HG03135 (cell line): ENCODE results near the gene NELFA.
"Not testable (repeated sequence)": the region's sequence is repeated elsewhere in the genome, so short reads cannot be mapped to it uniquely, and the experiment has no call there.

Experiments
- ATAC-seq: cut with Tn5 transposase; IDR thresholded peaks from one replicate; pipeline ENCODE4 v1.9.1; 2021; ENCODE audit warnings: mild to moderate bottlenecking, moderate library complexity; ENCODE audit not compliant: unreplicated experiment

The NELFA gene

DNA sequence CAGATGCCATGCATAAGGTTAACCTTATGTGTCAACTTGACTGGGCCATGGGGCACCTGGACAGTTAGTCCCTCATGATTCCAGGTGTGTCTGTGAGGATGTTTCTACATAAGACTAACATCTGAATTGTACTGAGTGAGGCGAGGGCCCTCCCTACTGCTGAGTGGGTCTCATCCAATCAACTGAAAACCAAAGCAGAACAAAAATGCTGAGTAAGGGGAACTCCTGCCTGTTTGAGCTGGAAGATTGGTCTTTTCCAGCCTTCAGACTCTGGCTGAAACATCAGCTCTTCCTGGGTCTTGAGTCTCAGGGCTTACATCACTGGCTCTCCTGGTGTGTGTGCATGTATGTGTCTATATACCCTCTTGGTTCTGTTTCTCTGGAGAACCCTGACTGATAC, 13.8 kb downstream of the NELFA start:
- ATAC-seq: no peak

DNA sequence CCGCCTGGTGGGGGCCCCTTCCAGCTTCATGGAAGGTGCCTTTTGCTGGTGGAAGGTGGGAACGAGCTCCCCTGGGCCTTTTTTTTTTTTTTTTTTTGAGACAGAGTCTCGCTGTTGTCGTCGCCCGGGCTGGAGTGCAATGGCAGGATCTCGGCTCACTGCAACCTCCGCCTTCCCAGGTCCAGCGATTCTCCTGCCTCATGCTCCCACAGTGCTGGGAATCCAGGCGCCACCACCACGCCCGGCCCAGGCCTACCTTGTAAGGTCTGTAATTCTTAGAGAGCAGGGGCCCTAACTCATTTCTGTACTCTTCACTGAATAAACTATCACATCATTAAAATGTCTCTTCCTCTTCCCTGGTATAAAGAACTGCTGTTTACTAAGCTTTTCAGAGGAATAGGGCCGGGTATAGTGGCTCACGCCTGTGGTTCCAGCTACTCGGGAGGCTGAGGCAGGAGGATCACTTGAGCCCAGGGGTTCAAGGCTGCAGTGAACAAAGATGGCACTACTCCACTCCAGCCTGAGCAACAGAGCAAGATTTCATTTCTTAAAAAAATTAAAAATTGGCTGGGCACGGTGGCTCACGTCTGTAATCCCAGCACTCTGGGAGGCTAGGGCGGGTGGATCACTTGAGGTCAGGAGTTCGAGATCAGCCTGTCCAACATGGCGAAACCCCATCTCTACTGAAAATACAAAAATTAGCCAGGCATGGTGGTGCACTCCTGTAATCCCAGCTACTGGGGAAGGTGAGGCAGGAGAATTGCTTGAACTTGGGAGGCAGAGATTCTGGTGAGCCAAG, 14.9 kb downstream of the NELFA start:
- ATAC-seq: not testable (repeated sequence)

DNA sequence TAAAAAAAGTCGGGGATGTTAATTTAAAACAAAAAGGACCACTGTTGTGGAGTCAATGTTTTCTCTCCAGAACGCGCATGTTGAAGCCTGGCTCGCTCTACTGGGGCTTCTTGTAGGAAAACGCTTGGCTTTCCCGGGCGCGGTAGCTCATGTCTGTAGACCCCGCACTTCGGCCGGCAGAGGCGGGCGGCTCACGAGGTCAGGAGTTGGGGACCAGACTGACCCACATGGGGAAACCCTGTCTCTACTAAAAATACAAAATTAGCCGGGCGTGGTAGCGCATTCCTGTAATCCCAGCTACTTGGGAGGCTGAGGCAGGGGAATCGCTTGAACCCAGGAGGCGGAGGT, 15.6 kb downstream of the NELFA start:
- no peak for ATAC-seq

DNA sequence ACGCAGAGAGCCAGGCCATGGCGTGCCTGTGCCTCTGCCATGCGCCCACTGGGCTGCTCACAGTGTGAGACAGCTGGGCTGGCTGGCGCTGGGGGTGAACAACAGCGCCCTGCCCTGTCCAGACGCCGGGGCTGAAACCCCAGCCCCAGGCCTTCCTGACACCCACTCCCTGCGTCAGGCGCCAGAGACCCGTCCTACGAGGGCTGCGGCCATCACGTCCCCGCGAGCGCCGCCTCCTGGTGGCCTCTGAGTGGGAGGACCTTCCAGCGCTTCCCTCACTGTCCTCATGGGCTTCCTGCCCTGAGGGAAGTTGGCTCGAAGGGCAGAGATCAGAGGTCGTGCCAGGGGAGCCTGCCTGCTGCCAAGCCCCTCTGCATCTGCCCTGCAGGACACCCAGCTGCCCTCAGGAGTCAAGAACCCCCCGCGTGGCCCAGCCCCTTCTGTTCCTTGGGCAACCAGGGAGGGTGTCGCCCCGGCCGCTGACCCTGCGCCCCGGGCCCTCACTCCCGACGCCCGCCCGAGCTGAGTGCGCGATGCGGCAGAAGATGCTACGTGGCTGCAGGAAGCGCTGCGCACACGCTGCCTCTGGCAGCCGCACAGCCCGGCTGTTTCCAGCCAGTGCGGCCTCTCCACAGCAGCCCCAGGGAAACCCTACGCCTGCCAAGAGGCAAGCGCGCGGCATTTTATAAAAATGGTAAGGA, 16.2 kb downstream of the NELFA start:
- no peak for ATAC-seq

DNA sequence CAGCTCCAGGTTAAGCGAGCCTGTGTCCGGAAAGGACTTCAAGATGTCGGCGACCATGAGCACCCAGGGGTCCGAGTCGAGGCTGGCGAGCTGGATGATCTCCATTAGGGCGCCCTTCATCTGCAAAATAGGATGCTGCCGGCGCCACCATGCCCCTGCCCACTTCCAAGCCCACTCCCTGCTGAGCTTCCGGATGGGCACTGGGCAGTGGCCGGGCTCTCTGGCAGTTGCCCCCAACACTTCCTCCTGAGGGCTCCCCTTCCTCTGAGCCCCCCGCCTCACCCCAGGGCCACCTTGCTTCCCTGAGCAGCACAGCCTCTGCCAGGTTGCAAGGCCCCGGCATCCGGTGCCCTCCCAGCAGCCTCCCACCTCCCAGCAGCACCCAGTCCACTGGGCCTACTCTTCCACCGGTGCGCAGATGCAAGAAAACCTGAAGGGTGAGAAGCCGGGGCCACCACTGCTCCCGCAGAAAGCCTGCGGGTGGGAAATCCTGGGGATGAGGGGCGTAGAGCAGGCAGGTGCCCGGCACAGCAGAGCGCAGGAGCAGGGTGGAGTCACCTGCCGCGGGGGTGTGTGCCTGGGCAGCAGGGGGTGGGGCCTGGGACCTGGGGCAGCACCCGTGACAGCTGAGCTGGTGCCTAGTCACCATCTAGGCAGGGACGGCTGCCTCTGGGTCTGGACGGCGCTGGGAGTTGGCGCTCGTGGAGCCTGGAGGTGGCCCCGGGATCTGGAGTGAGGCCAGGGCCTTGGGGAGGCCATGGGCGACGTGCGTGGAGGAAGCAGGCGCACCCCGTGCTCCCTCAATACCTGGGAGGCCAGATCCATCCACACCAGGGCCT, 17.0 kb downstream of the NELFA start:
- ATAC-seq: no peak

DNA sequence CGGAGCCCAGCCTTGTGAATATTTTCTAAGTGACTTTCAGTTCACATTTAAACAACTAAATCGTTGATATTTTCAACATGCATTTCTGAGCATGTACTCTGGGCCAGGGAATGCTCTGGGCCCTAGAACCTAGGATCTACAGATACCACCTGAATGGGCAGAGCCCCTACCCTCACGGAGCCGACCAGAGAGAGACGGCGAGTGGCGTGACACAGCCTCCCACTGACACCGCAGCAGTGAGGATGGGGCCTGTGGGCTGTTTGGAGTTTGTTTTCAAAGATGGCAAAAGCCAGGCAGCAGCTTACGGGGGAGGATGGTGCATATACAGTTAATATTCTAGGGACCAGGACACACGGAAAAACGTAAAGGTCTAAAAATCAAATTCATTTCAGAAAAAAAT, 17.7 kb downstream of the NELFA start:
- no peak for ATAC-seq

DNA sequence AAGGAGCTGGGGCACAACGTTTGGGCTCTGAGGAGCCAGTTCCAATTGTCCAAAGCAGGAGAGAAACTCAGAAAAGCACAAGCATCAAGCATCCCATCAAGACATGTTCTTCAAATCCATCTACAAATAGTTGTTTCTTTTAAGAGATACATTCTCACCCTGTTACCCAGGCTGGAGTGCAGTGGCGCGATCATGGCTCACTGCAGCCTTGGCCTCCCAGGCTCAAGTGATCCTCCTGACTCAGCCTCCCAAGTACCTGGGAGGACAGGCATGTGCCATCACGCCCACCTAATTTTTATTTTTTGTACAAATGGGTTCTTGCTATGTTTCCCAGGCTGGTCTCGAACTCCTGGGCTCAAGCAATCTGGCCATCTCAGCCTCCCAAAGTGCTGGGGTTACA, 18.1 kb downstream of the NELFA start:
- ATAC-seq: no peak

DNA sequence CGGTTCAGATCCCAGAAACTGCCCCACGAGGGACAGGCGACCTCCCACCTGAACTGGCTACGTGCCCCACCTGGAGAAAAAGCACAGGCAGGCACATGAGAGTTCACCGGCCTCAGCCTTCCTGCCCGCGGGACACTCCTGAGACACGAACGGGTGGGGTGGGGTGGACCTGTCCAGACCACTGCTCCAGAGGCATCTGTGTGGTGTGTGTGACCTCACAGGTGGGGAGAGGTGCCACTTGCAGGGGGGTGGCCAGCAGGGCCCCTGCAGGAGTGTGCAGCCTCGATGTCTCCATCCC, 18.5 kb downstream of the NELFA start:
- no peak for ATAC-seq

DNA sequence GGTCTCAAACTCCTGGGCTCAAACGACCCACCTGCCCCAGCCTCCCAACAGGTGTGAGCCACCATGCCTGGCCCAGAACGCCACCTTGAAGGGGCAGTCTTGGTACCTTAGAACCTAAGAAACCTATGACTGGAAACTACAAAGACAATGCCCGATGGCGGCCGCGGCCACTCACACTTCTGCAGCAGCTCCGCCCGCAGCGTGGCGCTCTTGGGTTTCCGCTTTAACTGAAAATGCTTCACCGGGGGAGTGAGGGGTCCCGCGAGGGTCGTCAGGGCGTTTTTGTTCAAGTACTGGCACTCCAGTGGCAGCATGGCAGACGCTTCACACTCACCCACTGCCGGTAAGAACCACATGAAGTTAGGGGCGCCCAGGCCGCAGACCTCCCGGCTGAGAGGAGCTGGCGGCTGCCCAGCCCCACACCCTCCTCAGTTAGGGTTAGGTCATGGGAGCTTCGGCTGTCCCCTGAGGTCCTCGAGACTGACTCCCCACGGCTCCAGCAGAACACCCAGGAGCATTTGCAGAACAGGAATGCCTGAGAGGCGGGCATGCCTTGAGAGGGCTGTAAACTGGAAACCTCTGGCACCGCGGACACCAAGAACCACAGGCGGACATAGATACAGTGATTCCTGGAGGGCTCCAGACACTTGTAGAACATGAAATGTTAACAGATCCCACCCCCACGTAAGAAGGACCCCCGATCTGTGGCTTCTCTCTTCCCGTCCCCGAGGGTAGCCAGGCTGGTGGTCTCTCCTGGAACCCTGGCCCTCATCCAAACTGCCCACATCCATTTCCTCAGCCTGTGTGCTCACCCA, 19.0 kb downstream of the NELFA start:
- ATAC-seq: no peak

DNA sequence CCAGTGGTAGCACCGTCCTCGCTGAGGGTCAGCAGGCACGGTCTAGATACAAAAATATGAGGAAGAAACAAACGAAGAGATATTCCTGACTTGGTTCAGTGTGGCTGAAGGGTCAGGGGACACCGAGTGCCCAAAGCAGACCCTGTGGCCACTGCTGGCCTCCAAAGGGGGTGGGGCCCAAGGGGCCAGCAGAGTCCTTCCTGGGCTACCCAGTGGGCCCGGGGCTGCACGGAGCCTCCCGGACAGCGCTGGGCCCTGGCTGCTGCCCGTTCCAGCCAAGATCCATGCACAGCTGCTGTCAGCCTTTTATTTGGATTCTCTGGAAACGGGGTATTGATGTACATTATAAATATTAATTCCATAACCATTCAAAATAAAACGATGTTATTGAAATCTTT, 20.4 kb downstream of the NELFA start:
- no peak for ATAC-seq

DNA sequence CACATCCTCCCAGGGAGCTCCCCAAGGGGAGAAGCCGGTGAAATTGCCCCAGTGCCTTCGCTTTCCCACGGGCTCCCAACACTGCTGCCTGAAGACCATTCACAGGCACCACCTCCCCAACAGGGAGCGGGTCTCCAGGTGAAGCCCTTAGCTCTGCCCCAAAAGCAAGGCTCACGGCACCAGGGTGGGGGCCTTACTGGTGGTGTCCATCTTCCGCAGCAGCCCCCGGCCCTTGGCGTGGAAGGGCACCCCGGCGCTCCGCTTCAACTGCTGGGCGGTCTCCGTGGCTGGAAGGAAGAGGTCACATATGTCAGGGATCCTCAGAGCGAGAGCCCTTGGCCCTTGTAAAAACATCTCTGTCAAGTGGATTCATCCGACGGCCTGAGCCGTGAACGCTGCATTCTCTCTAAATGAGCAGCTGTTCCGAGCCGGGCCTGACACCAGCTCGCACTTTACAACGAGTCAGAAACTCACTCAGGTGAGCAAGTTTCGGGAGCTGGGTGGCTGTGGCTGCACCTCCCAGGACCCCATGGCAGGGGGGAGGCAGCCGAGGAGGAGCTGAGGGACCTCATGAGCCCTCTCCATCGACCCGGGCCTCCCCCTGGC, 20.9 kb downstream of the NELFA start:
- ATAC-seq: no peak

DNA sequence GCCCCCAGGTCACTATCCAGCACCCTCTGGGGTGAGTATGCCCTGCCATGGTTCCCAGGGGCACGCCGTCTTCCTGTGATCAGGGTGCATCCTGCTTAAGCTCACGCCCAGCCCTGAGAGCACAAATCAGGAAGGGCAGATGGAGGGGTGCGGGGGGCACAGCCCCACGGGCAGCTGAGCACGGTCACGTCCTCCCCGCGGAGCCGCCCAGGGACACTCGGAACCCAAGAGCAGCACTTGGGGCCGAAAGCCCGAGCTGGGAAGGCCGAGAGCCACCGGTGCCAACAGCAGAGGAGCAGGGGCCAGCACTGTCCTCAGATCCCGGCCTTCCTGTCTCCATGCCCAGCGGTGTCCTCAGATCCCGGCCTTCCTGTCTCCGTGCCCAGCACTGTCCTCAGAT, 21.5 kb downstream of the NELFA start:
- no peak for ATAC-seq

DNA sequence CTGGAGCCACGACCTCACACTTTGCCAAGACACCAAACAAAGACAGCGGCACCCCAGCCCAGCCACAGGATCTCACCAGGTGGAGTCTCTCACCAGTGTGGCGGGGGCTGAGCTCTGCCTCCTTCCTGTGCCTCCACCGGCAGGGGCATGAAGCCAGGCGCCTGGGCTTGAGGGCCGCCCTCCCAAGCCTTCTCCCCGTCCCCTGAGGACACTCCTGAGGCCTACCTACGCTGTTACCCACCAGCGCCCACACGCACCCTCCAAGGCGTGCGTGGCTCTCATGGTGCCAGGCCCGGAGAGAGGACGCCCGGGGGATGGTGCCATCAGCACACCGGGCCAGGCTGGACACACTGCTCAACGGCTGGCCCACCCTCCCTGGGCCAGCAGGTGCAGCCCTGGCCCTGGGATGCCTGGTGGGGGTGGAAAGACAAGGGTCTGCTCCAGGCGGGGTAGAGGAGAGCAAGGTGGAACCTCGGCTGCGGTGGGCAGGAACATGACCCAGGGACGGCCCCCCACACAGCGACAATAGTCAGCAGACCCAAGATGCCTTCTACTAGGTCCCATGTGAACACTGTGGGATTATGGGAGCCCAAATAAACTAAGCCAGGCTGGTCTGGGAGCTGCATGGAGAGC, 22.1 kb downstream of the NELFA start:
- ATAC-seq: no peak

DNA sequence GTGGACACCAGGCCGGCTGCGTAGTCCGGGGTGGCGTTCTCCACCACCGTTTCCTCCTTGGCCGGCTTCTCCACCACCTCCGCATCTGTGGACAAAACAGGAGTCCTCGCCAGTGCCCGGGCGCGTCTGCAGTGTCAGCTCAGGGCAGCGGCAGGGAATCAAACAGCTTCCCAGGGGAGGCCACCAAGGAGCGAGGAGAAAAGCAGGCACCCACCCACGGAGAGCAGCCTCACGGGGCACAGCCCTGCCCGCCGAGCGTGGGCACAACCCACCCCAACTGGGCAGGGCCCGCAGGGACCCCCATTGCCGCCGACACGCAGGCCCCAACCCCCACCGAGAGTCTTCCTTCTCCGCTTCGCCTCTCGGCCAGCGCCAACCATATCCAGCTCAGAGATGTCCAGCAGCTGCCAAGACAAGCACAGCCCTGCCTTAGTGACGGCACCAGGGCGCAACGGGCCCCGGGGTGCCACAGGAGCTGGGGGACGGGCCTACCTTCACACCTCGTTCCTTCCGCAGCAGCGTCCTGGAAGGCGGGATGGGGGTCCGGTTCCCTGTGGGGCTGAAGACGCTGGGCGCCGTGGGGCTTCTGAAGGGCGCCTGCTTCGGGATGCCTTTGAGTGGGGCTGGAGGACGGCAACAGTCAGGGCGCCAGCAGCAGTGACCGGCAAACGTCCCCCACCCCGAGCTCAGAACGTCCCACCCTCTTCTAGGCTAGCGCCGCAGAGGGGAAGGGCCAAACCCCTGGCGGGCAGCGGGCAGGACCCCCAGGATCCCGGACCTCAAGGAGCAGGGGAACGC, 22.8 kb downstream of the NELFA start:
- no peak for ATAC-seq

DNA sequence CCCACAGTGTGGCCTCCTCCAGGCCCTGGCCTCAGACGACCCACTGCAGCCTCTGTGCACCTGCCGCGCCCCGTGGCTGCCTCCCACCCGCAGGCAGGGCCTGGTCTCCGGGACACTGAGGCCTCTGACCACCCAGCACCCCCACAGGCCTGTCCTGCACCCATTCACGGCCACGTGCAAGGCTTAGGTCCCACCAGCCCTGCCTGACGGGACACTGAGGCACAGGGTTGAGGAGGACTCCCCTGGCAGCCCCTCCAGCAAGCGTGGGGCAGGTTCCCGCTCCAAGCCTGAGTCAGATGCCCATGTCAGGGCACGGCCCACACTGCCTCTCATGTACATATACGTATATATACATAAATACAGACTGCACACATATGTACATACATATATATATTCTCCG, 23.5 kb downstream of the NELFA start:
- ATAC-seq: no peak

DNA sequence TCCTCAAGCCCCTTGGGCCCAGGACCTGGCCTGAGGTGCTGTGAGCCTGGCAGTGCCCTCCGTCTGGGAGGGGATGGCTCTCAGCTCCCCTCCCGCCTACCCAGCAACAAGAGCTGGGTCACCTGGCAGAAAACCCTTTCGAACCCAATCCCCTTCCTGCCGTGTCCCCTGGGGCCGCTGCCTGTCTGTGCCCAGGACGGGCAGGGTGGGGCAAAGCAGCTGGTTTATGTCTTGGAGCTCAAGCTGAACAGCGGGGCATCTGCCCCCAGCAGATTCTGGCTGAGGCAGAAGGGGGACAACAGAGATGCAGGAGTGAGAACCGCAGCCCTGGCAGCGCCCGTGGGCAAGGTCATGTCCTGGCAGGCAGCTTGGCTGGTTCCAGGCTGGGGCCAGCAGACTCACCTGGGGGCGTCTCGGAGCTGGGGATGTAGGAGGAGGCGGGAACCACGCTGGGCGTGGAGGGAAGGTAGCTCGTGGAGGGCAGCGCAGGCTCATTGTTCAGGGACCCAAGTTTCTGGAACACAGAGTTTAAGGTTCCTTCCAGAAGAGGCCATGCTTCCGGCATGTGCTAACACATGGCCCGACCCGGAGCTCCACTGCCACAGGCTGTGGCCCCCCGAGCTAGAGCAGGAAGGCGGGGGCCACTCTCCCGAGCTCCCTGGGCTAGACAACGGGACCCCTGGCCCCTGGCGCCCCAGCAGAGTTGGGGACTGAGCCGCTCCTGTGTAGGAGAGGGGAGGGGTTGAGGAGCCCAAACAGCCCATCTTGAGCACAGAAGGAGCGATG, 24.2 kb downstream of the NELFA start:
- no peak for ATAC-seq

DNA sequence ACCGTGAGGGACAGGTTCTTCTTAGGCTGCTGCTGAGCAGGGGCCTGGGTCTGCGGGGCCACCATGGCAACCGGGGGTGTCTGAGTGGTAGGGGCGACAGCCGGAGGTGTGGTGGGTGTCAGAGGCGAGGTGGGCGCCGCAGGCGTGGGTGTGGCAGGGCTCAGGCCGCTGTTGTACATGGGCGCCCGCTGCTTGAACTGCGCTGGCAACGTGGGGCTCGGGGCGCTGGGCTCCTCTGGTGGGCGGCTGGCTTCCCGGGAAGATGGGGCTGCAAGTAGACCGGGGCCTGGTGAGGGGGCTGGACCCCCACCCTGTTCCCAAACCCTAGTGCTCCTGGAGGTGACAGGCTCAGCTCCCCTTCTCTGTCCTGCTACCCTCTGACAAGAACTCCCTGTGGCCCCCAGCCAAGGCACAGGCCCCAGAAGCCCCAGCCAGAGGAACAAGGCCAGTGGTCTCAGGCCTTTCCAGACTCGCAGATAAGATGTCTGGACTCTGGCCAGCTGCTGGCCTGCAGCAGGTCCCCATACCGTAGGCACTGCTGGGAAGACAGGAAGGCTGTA, 24.8 kb downstream of the NELFA start:
- no peak for ATAC-seq

DNA sequence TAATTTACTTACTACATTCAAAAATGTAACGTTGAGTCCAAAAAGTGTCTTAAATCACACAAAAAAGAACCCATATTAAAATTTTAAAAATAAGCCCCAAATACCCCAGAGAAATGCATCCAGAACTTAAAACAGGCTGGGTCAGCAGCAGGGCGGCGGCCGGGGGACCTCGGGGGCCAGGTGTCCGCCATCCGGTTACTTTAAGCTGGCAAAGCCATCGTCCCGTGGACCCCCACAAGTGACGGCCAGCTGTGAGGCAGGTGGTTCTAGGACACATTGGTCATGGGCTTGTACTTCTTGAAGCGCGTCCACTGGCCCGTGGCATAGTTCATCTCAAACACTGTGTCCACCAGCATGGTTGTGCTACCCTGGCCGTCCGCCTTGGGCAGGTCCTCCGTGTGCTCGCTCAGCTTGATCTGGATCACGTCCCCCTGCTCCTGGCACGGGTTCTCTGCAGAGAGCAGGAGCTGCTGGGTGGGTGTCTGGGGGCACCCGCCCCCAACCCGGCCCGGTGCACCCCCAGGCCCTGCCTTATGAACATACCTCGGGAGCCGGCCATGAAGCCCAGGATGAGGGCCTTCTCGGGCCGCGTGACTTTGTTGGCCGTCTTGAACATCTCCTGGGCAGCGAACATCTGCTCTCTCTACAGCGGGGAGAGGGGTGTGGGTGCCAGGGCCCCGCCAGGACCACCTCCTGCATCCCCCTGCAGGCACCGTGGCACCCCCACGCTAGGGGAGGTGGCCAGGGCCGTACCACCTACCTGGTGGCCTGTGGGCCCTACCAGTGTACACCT, 25.5 kb downstream of the NELFA start:
- no peak for ATAC-seq
